Caco-2 (cell line): ENCODE measurements around the gene GPX6. TPM values are rescaled to one million over a fixed set of nuclear protein-coding genes. Genes with fewer than 3 reads are reported as not detected.

Experiments used
- Bru-seq: library from RNA; stranded (reverse); fragments of 400-500 nt; gene quantifications from one replicate; lab custom pipeline; 2021; lab: Mats Ljungman, UMichigan
- BruChase-seq, 2 experiments: library from RNA; stranded (reverse); fragments of 400-500 nt; gene quantifications; one replicate each; lab custom pipeline; 2021; lab: Mats Ljungman, UMichigan
- BruUV-seq: library from RNA; stranded (reverse); fragments of 400-500 nt; replicated peaks from 2 replicates; lab custom pipeline; 2021; lab: Mats Ljungman, UMichigan
- CTCF ChIA-PET: fragments of 300-600 bp; sonication (Branson Sonifier 250); formaldehyde crosslinking; loops from one replicate; lab custom pipeline; 2022; ENCODE audit warnings: antibody characterized with exemption; lab: Charles Lee
- POLR2A ChIA-PET: fragments of 300-600 bp; sonication (Branson Sonifier 250); formaldehyde crosslinking; loops from one replicate; lab custom pipeline; 2022; ENCODE audit warnings: antibody characterized with exemption; lab: Charles Lee
- DNase-seq, 2 experiments: peaks; one replicate each; pipeline versions ENCODE4 v3.0.0 to v3.0.0-alpha.2; 2020 to 2022
- H3K27me3 ChIP-seq: replicated peaks from 2 replicates; pipeline ENCODE4 v1.6.0; 2011; ENCODE audit warnings: low read length; ENCODE audit not compliant: control insufficient read depth, insufficient read depth
- H3K36me3 ChIP-seq: 2 replicates; pipeline ENCODE4 v1.5.1; 2011; ENCODE audit warnings: low read length; ENCODE audit not compliant: control insufficient read depth, insufficient read depth
- H3K4me1 ChIP-seq: fragments of 250-450 bp; sonication (Bioruptor Pico); 2 replicates; pipeline ENCODE4 v1.5.1; 2020; ENCODE audit warnings: mild to moderate bottlenecking
- H3K4me3 ChIP-seq: 2 replicates; pipeline ENCODE4 v1.5.1; 2011; ENCODE audit warnings: low read depth, mild to moderate bottlenecking, control low read depth, low read length
- H3K9me3 ChIP-seq: fragments of 250-450 bp; sonication (Bioruptor Pico); 2 replicates; pipeline ENCODE4 v1.5.1; 2020; ENCODE audit warnings: mild to moderate bottlenecking, moderate library complexity
- H3K27ac Mint-ChIP-seq: one replicate; pipeline ENCODE4 v1.8.0; 2022; ENCODE audit warnings: mixed read lengths; ENCODE audit not compliant: unreplicated experiment
- H3K27me3 Mint-ChIP-seq: one replicate; pipeline ENCODE4 v1.8.0; 2022; ENCODE audit warnings: mixed read lengths; ENCODE audit not compliant: insufficient read depth, unreplicated experiment
- H3K36me3 Mint-ChIP-seq: one replicate; pipeline ENCODE4 v1.8.0; 2022; ENCODE audit warnings: mild to moderate bottlenecking, mixed read lengths; ENCODE audit not compliant: insufficient read depth, unreplicated experiment
- H3K4me1 Mint-ChIP-seq: one replicate; pipeline ENCODE4 v1.8.0; 2022; ENCODE audit warnings: low read depth, mixed read lengths; ENCODE audit not compliant: unreplicated experiment
- H3K4me3 Mint-ChIP-seq: one replicate; pipeline ENCODE4 v1.8.0; 2022; ENCODE audit warnings: mild to moderate bottlenecking, moderate library complexity, mixed read lengths; ENCODE audit not compliant: unreplicated experiment
- H3K9me3 Mint-ChIP-seq: one replicate; pipeline ENCODE4 v1.8.0; 2022; ENCODE audit warnings: mixed read lengths; ENCODE audit not compliant: unreplicated experiment
- CTCF ChIP-seq, 2 experiments: fragments of 200-600 bp in 1 of 2; IDR thresholded peaks; 1 replicate in 1 of 2; 2 replicates in 1 of 2; pipeline versions ENCODE4 v1.5.1 to v1.8.0; 2011 to 2022; ENCODE audit warnings: antibody characterized with exemption in 1 of 2, control low read depth in 1 of 2, inconsistent platforms in 1 of 2, low read depth in 1 of 2, low read length in 1 of 2, mild to moderate bottlenecking in 1 of 2, moderate library complexity in 1 of 2; ENCODE audit not compliant: insufficient read depth in 1 of 2, severe bottlenecking in 1 of 2, unreplicated experiment in 1 of 2
- intact Hi-C: fragments of 100-400 bp; cut with micrococcal nuclease; formaldehyde crosslinking; loops from one replicate; pipeline ENCODE4 v1.10.0; 2022; ENCODE audit not compliant: unreplicated experiment
- long read RNA-seq: library from polyadenylated mRNA; stranded (forward); transcript quantifications from one replicate; pipeline ENCODE4 v2.0.0, GENCODE V29; 2022
- total RNA-seq: library from RNA; stranded (reverse); gene quantifications from 2 replicates; pipeline ENCODE4 v1.2.3, GENCODE V29; 2022

The GPX6 gene
- total RNA-seq (not detected in 2 replicates), Bru-seq, nascent RNA (not detected), BruChase-seq, experiment 1, labeled RNA remaining after a 2-hour chase (not detected), BruChase-seq, experiment 2, labeled RNA remaining after a 6-hour chase (not detected)
- long read RNA-seq: 0 reads

DNA sequence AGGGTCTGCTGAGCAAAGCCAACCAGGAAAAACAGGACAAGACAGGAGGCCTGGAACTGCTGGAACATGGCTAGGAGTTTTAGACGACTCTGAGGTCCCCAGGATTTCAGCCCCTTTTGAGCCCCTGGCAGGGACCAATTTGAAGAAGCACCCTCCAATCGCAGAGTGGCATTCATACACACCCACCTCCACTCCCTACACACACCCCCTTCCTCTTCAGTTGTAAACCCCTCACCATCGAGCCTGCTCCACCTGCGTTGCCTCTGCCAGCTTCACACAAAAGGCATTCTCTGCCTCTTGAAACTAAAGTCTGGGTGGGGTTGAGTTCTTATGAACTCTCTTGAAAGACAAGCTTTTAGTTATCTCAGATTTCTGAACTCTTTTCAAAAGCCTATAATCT is at the start of gene GPX6:
Gene GPX6 (minus strand): TSS at position 118 of the 400 bp plus-strand sequence. CDS start 50 bp downstream, at position 68.
- Mint-ChIP-seq H3K9me3 (no peaks in the 10 kb centered on the region), H3K4me3 (no peak within 1 kb of the TSS), H3K27ac (no peak within 1 kb of the TSS), H3K36me3 (no peaks in the 10 kb centered on the region), H3K4me1 (no peaks in the 10 kb centered on the region), H3K27me3 (peaks cover 17% of the 10 kb centered on the region)
- intact Hi-C loops: no loop called here
- Histone ChIP-seq H3K36me3 (no peaks in the 10 kb centered on the region), H3K27me3 (no peaks in the 10 kb centered on the region), H3K4me3 (no peak within 1 kb of the TSS), H3K4me1 (no peaks in the 10 kb centered on the region), H3K9me3 (no peaks in the 10 kb centered on the region)
- no peak for DNase-seq
- no peak for TF ChIP-seq CTCF (IDR thresholded peaks at IDR 0.05; ENCODE audit: insufficient read depth in 1 of 2, low read depth in 1 of 2, low read length in 1 of 2, severe bottlenecking in 1 of 2, unreplicated experiment in 1 of 2)
- ChIA-PET POLR2A (no interaction called here), CTCF (no interaction called here)
- no TSS peak for BruUV-seq

GRCh38 chr6:28563430-28564095 is 48.0 kb upstream of the GPX6 start:
- intact Hi-C loops: no loop called here
- Mint-ChIP-seq H3K9me3 (no peaks in the 10 kb centered on the region), H3K27ac (no peak overlapping the region), H3K27me3 (peaks cover 11% of the 10 kb centered on the region), H3K4me3 (no peak overlapping the region), H3K4me1 (no peaks in the 10 kb centered on the region), H3K36me3 (no peaks in the 10 kb centered on the region)
- CTCF ChIA-PET: no interaction called here
- BruUV-seq: no TSS peak
- TF ChIP-seq CTCF (IDR thresholded peaks at IDR 0.05; ENCODE audit: insufficient read depth in 1 of 2, low read depth in 1 of 2, low read length in 1 of 2, severe bottlenecking in 1 of 2, unreplicated experiment in 1 of 2): no peak
- H3K27me3 ChIP-seq: no peaks in the 10 kb centered on the region
- POLR2A ChIA-PET: no interaction called here
- no peaks in the 10 kb centered on the region for H3K4me1 ChIP-seq
- no peaks in the 10 kb centered on the region for H3K36me3 ChIP-seq
- H3K9me3 ChIP-seq: no peaks in the 10 kb centered on the region
- no peak overlapping the region for H3K4me3 ChIP-seq
- no peak for DNase-seq

DNA sequence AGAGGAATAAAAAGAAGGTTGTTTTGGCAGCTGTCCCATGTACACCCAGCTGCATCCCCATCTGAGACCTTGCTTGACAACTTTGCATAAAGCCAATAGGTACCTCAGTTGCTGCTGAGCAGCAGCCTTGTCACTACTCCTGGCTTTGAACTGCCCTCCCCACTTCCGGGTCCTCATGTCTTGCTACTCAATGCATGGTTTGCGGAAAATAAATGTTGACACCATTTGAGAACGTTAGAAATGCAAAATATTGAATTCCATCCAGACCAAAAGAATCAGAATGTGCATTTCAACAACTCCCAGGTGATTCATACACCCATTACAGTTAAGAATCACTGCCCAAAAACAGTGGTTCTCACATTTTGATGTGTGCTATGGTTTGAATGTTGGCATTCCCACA is 43.0 kb upstream of the GPX6 start:
- no peak overlapping the region for H3K4me3 Mint-ChIP-seq
- no peaks in the 10 kb centered on the region for H3K36me3 Mint-ChIP-seq
- no peak for TF ChIP-seq CTCF (IDR thresholded peaks at IDR 0.05; ENCODE audit: insufficient read depth in 1 of 2, low read depth in 1 of 2, low read length in 1 of 2, severe bottlenecking in 1 of 2, unreplicated experiment in 1 of 2)
- Histone ChIP-seq H3K9me3 (no peaks in the 10 kb centered on the region), H3K4me3 (no peak overlapping the region), H3K36me3 (no peaks in the 10 kb centered on the region), H3K27me3 (no peaks in the 10 kb centered on the region), H3K4me1 (peaks cover under 1% of the 10 kb centered on the region; the same call in 1 of the 2 replicates)
- ChIA-PET CTCF (no interaction called here), POLR2A (no interaction called here)
- H3K27ac Mint-ChIP-seq: no peak overlapping the region
- no TSS peak for BruUV-seq
- H3K27me3 Mint-ChIP-seq: peaks cover 8% of the 10 kb centered on the region
- no peak for DNase-seq
- intact Hi-C loops: no loop called here
- no peaks in the 10 kb centered on the region for H3K9me3 Mint-ChIP-seq
- H3K4me1 Mint-ChIP-seq: peaks cover 11% of the 10 kb centered on the region
